ENCODE results near the gene CCDC93.

DNA sequence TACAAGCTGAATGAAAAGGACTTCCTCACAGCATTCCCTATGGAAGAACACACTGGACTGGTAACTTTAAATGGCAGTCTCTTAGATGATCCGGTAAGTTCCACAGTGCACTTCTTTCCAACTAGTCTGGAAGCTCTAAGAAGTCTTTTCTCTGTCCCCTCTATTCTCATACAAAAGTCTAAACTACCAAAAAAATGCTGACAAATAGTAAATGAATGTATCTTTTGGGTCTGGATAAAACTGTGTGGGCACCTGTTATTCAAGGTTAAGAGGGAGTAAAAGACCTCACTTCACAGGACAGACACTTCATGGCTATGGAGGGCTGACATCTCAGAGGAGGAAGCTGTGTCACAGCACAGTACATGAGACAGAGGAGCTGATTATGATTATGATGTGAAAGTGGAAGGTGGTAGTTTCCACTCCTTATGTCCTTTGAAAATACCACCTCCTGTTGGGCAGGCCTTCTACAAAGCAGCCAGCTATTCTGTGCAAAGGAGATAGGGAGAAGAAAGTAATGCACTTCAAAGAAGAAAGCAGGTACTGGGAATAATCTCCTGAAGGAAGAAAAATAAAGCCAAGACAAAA is 23.9 kb downstream of the CCDC93 start:
- no peak for TF ChIP-seq SRF (IDR thresholded peaks at IDR 0.05; ENCODE audit: low read depth in 2 of 2, low read length in 2 of 2)
- TF ChIP-seq POLR2A (IDR thresholded peaks at IDR 0.05; ENCODE audit: low read depth, low read length), result no peak

All from GM12878 (cell line).